Astrocyte of the cerebellum (primary cell): Measurements from ENCODE around the gene FOXA3.

Experiments
- DNase-seq: peaks from one replicate; pipeline ENCODE4 v3.0.0-alpha.2; 2011; ENCODE audit warnings: low read depth
- H3K4me3 ChIP-seq: 2 replicates; pipeline ENCODE4 v1.5.1; 2011; ENCODE audit warnings: mild to moderate bottlenecking, low read depth, low read length, moderate library complexity
- in situ Hi-C: cut with HindIII; loops from 2 replicates; pipeline ENCODE4 v1.10.0; 2017; ENCODE audit warnings: low sequenced_read_pairs
- TF ChIP-seq, protein P1 (sequence below): IDR thresholded peaks from 2 replicates; pipeline ENCODE4 v1.5.1; 2012; ENCODE audit warnings: low read length, low read depth, moderate library complexity, mild to moderate bottlenecking; ENCODE audit errors: missing control alignments

FOXA3 gene

DNA sequence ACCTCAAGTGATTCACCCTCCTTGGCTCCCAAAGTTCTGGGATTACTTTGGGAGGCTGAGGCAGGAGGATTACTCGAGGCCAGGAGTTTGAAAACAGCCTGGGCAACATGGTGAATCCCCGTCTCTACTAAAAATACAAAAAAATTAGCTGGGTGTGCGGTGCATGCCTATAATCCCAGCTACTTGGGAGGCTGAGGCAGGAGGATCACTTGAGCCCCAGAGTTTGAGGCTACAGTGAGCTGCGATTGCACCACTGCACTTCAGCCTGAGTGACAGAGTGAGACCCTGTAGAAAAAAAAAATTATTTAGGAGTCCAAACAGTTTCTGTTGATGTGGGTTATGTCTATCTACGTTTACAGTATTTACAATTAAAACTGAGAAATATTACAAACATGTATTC lies 6.7 kb downstream of the FOXA3 start:
- no peak overlapping the region for H3K4me3 ChIP-seq
- TF ChIP-seq, protein P1, sequence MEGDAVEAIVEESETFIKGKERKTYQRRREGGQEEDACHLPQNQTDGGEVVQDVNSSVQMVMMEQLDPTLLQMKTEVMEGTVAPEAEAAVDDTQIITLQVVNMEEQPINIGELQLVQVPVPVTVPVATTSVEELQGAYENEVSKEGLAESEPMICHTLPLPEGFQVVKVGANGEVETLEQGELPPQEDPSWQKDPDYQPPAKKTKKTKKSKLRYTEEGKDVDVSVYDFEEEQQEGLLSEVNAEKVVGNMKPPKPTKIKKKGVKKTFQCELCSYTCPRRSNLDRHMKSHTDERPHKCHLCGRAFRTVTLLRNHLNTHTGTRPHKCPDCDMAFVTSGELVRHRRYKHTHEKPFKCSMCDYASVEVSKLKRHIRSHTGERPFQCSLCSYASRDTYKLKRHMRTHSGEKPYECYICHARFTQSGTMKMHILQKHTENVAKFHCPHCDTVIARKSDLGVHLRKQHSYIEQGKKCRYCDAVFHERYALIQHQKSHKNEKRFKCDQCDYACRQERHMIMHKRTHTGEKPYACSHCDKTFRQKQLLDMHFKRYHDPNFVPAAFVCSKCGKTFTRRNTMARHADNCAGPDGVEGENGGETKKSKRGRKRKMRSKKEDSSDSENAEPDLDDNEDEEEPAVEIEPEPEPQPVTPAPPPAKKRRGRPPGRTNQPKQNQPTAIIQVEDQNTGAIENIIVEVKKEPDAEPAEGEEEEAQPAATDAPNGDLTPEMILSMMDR, result no peak
- no peak for DNase-seq
- in situ Hi-C loops, result no loop called here

GRCh38 chr19:45872095-45872919 lies 8.2 kb downstream of the FOXA3 start:
- no peak overlapping the region for H3K4me3 ChIP-seq
- TF ChIP-seq, protein P1, result no peak
- in situ Hi-C loops, result no loop called here
- DNase-seq, result no peak

GRCh38 chr19:45873219-45873772 lies 9.2 kb downstream of the FOXA3 start:
- no peak overlapping the region for H3K4me3 ChIP-seq
- DNase-seq, result no peak
- TF ChIP-seq, protein P1, result no peak
- in situ Hi-C loops, result no loop called here

- no peak for DNase-seq
- TF ChIP-seq, protein P1, result no peak
- no peak overlapping the region for H3K4me3 ChIP-seq
- in situ Hi-C loops, result no loop called here
Observed at GRCh38 chr19:45874620-45874966, 10.5 kb downstream of the FOXA3 start.

DNA sequence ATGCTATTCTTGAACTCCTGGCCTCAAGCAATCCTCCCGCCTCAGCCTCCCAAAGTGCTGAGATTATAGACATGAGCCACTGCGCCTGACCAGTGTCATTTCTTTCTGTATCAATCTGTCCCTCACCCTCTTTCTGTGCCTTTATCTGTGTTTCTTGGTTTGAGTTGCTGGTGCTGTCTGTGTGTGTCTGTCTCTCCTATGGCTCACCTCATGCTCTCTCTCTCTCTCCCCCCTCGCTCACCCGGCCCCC lies 12.0 kb downstream of the FOXA3 start:
- TF ChIP-seq, protein P1, result no peak
- DNase-seq, result no peak
- in situ Hi-C loops, result no loop called here
- H3K4me3 ChIP-seq, result no peak overlapping the region

DNA sequence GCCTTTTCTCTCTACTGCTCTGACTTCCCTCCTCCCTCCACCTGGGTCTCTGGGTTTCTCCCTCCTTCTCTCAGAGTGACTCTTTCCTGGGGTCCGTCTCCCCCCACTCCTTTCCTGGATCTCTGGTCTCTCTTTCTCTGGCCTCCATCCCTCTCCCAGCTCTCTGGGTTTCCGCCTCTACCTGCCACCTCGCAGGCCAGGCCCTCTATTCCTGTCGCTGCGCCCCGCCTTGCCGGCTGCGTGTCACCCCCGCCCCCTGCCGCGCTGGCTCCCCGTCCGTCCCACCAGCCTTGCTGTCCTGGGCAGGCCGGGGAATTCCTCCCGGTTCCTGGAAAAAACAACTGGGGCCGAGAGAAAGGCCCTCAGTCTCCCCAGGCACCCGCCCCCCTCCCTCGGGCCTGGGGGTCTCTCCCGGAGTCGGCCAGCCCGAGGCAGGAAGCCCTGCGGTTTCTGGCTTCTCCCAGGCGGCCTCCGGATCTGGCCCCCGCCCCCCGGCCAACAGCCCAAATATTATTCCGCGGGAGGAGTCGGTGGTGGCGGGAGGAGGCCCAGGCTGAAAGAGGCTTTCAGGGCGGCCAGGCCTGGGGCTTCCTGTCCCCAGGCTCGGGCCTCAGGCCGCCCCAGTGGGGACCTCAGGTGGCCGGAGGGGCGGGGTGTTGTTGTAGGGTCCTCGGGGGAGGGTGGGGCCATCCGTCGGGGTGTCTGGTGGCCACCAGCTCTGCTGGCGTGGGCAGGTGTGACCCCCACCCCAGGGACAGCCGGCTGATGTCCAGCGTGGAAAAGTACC lies 12.5 kb downstream of the FOXA3 start:
- TF ChIP-seq, protein P1, result no peak
- in situ Hi-C loops, result no loop called here
- no peak overlapping the region for H3K4me3 ChIP-seq
- no peak for DNase-seq
